Stimulated activated CD4-positive, alpha-beta T cell treated with anti-CD3 and anti-CD28 coated beads, Interleukin-12 subunit alpha, Interleukin-12 subunit beta, amount 100 ng/mL, for 48 hours (primary cell): ENCODE data around the gene TP53BP1.
"Not testable (repeated sequence)": the region's sequence is repeated elsewhere in the genome, so short reads cannot be mapped to it uniquely, and the experiment has no call there.

Experiments
- DNase-seq, 3 donors: peaks; one replicate each; pipeline ENCODE4 v3.0.0-alpha.2; 2020; ENCODE audit warnings: low read depth in 2 of 3, low spot score in 1 of 3

TP53BP1 gene

DNA sequence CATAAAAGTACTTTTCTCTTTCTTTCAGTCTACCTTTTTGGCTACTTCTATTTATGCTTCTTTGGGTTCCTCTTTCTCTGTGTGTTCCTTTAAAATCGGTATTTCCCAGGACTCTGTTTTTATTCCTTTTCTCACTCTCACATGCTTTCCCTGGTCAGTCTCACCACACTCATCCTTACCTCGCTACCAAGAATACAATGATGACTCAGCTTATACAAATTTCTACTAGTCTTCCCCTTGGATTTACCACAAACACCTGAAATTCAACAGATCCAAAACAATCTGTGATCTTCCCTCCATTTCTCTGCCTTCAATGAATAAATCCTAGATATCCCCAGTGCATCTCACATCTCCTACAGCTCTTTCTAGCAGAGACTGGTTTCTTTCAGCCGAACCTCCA, 69.2 kb downstream of the TP53BP1 start:
- no peak for DNase-seq

DNA sequence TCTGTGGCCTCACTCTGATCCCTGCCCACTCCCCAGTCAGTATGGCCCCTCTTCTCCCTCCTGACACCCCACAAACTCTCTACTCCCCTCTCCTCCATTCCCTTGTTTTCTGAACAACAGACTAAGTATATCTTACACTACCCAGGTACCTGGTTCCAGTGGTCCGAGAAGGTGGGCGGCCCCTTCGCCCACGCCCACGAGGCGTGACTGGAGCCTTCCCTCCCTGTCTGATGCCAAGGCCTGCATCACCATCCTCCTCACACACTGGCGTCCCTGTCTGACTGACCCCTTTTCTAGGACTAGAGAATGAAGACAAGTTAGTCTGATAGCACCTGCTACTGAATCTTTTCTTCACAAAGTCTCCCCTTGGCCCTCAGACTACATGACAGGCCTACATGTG, 72.1 kb downstream of the TP53BP1 start:
- DNase-seq: no peak

DNA sequence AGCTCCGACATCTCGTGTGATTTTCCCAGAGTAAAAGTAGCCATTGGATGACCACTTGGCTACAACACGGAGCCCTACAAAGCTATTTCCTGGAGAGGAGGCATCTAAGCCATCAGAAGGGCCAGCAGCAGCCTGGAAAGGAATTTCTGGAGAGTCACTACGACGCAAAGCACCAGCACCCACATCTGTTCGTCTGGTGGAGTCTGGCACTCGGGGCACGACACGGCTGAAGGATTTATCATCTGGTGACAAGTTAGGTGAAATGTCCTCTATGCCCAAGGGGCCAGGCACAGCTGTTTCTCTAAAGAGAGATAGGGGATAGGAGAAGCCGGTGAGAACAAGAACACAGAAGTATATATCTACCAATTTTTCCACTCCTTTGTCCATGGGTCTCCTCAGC, 72.5 kb downstream of the TP53BP1 start:
- no peak for DNase-seq

DNA sequence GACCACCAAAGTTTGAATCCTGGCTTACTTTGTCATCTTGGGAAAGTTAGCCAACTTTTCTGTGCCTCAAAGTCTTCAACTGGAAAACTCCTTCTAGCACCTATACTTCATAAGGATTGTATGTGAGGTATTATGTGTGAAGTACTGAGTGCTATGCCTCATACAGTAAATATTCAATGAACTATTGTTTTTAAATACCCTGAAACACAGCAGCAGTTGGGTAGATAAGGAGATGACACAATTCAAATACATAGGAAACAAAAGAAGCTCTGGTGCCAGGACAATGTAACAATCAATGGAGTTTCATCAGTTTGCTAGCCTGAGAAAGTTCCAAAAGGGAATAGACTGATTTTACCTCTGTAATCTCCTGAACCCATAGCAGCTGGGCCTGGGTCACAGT, 78.8 kb downstream of the TP53BP1 start:
- no peak for DNase-seq

DNA sequence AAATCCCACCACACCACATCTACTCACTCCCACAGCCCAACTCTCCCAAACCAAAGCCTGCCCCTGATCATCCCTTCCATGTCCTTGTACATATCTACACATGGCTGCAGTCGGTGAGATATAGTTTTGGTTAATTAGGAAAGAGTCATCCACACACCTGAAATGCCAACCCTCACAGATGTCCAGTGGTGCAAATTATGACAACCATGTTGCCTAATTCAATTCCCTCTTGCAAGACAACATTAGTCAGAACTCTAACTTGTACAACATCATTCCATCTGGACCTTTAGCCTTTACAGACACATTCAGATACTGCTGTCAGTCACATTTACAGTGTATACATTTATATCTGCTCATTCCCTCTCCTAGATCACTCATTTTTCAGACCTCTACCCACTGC, 80.9 kb downstream of the TP53BP1 start:
- no peak for DNase-seq

DNA sequence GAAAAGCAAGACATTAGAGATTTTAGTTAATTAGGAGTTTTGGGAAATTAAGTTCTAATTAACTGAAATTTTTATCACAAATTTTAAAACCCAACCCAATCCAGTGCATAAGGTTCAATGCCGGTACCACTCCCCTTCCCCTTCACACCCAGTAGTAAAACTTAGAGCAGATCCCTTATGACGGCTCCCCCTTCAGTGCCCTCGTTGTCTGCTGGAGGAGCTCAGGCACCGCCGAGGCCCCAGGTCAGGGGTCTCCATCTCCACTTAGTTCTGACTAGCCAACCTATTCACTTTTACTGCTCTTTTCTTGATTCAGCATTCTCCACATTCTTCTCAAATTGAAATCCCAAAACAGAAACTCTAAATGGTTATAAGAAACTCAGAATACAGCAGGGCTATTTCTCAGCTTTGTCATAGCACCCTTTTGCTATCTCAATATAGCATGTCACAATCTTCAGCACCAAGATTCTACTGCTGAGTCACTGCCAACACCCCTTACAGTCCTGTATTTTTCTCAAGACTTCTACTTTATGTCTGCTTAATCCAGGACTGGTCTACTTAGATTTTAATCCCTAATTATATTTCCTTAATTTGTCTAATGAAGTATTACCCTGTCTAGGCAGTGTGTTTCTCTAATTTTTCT, 82.3 kb downstream of the TP53BP1 start:
- DNase-seq: no peak

DNA sequence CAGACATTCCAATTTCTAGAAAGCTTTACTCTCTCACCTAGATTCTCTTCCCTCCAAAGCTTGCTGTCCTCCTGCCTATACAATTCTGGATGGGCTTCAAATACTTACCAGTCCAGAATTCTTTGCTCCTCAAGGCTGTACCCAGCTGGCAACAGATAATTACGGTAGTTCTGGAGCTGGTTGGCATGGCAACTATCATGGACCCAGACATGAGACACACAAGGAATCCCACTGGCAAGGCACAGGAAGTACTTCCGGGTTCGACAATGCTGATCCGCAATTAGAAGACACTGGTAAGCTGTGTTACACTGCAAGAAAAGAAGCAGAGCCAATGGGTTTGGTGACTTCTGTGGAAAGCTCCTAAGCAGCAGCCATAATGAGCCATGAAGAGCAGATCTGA, 84.2 kb downstream of the TP53BP1 start:
- DNase-seq: no peak

DNA sequence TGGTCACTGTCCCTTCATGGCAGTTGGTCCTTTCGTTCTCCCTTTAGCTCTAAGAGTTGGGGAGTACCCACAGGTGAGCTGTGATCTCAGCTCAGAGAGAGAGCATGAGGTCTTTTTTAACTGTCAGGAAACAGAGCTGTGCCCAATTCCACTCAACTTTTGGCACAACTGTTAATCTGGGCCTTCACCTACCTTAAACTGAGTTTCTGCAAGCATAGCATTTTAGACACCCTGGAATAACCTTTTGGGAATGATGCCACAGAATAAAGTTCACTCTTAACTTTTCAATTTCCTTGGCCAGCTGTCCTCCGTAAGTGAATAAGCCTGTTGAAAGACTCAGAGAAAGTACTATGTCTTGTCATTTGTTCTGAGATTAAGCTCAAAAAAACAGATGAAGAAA, 86.1 kb downstream of the TP53BP1 start:
- no peak for DNase-seq

DNA sequence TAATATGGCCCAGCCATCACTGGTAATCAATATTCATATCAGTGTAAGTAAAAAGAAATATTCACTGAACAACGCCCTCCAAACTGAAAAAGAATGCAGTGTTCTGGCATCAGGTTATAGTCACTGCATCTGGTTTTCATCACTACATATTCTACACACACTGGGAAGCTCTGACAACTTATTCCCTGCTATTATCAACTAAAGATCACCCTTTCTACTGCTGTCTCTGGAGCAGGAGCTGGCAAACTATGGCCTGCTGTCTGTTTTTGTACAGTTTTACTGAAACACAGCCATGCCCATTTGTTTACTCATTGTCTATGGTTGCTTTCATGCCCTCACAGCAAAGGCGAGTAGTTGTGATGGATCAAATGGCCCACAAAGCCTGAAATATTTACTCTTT, 86.8 kb downstream of the TP53BP1 start:
- no peak for DNase-seq

DNA sequence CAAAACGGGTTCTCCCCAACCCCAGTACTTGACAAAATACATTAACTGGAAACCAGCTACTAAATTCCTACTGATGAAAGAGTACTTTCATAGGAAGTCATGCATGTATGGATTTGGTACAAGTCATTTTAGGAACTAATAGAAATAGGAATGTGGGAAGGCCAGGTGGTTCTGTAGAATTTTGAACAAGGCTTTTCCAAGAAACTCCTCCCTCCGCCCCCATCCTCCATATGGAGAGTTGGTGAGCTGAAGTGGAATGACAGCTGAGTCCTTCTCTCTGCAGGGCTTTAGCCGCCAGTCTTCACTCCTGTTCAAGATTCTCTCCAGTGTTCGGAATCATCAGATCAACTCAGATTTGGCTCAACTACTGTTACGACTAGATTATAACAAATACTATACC, 88.8 kb downstream of the TP53BP1 start:
- DNase-seq: no peak

DNA sequence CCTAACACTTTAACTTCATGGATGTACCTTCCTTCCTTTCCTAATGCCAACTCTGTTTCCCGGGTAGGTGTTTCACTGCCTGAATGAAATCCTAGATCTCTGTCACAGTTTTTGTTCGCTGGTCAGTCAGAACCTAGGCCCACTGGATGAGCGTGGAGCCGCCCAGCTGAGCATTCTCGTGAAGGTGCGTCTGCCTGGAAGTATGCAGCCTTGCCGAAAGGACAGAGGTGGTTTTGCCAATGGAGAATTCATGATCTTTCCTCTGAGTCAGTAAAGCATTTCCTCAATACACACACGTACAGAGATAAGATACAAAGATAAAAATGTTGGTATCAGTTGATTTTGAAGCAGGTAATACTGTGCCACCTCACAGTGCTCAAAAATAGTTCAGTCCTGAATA, 89.3 kb downstream of the TP53BP1 start:
- DNase-seq: no peak

DNA sequence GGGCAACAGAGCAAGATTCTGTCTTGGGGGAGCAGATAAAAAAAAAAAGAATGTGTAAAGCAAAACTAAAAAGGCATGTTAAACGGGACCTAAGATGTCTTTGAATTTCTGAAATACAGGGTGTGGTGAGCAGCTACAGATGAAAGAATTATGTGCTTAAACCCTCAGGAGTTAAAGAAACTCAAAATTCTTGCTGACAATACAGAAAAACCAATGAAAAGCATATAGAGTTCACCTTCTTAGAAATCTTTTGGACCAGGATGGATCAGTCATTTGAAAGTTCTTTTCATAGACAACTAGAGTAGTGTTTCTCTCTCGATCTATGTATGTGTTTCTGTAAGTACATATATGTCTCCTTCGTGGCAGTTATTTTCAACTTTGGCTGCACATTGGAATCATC, 90.7 kb downstream of the TP53BP1 start:
- DNase-seq: no peak

DNA sequence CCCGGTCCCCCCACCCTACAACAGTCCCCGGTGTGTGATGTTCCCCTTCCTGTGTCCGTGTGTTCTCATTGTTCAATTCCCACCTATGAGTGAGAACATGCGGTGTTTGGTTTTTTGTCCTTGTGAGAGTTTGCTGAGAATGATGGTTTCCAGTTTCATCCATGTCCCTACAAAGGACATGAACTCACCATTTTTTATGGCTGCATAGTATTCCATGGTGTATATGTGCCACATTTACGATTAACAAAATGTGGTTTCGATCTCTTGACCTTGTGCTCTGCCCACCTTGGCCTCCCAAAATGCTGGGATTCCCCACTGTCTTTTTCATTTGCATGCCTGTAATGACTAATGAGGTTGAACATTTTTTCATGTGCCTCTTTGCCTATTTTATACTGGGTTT, 99.4 kb downstream of the TP53BP1 start:
- DNase-seq: not testable (repeated sequence)

DNA sequence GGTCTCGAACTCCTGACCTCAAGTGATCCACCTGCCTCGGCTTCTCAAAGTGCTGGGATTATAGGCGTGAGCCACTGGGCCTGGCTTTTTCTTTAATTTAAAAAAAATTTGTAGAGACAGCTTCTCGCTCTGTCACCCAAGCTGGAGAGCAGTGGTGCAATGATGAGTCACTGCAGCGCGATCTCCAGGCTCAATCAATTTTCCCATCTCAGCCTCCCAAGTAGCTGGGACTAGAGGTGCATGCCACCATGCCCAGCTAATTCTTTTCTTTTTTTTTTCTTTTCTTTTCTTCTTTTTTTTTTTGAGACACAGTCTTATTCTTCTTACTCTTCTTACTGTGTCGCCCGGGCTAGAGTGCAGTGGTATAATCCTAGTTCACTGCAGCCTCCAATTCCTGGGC, 102.2 kb downstream of the TP53BP1 start:
- DNase-seq: no peak

DNA sequence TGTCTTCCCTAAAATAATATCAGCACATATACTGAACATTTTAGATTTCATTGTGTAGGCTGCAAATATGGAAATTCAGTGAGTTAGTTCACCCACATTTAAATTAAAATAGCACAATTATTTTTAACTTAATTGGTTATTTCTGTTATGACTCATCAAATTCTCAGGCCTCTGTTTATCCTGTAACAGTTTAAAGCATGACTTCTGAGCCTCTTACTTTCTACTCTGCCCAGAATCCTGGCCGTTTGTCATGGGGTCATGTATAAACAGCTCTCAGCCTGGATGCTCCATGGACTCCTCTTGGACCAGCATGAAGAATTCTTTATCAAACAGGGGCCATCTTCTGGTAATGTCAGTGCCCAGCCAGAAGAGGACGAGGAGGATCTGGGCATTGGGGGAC, 109.9 kb downstream of the TP53BP1 start:
- DNase-seq: no peak

DNA sequence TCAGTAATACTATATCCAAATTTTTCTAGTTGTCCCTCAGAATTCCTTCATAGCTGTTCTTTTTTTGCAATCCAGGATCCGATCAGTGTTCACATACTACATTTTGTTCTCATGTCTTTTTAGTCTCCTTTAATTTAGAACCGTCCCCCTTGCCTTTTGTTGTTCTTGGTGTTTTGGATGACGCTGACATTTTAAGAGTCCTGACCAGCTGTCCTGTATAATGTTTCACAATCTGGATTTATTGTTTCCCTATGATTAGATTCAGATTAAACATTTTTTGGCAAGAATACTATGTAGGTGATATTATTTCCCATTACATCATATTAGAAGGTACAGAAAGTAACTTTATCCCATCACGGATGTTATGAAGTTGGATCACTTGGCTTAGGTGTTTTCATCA, 110.6 kb downstream of the TP53BP1 start:
- no peak for DNase-seq

DNA sequence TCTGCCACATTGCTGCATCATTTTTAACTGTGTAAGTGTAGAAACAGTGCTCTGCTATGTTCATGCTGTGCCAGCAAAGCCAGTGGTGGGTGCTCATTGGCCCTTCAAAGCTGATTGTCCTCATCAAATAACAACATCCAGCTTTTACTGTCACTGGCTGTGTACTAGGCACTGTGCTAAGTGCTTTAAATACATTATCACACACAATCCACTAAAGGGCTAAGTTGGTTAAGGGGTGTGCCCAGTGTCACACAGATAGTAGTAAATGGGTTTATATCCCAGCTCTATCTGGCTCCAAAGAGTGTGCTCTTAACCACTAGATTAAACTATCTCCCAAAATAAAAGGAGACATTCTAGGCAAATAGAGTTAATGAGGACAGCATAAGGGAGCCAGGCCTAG, 114.4 kb downstream of the TP53BP1 start:
- DNase-seq: no peak

DNA sequence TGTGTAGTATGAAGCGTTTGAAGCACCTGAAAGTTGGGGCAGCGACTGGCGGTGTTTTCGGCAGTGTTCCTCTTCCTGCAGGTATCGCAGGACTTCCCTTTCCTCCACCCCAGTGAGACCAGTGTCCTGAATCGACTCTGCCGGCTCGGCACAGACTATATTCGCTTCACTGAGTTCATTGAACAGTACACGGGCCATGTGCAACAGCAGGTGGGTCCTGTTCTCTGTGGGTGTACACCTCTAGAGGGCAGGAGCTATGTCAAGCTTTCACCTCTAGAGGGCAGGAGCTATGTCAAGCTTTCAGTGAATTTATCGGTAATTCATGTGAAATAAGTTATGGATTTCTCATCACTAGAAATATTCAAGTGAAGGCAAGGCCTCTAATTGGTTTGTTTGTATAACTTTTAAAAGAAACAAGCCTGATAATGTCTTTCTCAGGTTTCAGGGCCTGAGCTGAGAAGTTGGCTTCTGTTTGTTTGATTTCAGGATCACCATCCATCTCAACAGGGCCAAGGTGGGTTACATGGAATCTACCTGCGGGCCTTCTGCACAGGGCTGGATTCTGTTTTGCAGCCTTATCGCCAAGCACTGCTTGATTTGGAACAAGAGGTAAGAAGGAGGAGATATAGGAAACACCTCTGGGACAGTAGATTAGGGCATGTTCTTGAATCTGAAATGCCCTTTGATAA, 116.8 kb downstream of the TP53BP1 start:
- DNase-seq: peak in 2 of 3 donors; percentile 3 to 18

DNA sequence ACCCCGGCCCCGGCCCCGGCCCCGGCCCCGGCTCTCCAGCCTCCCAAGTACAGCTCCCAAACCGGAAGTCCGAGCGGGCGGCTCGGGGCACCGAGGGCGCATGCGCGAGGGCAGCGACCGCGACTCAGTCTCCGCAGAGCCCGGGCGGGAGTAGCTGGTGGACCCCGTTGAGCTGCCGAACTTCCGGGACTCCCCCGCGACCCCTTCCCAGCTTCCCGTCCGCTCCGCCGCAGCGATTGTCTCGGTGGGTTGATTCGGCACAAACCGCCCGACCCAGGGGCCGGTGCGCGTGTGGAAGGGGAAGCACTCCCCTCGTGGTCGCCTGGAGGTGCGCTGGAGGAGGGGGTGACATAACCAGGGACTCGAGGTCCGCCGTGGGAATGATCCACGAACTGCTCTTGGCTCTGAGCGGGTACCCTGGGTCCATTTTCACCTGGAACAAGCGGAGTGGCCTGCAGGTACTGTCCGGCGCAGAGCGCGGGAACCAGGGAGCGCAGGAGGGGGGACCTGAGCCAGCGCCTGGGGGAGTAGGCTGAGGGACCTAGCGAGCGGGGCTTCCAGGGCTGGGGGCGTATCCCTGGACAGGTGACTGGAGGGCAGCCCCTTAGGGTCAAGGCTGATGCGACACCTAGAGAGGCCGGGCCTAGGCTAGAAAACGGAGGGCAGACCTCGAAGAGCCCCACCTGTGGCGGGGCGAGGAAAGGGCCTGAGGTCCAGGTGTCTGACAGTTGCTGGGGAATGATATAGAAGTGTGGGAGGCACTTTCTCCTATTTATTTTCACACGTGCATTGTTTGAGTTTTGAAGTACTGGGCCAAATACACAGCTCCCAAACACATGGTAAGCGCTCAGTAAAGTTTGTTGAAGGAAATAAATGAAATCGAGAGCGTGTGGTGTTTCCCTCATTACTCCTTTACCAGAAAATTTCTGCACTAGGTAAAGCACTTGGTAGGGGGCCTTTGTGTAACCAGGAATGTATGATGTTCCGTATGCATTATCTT, 121.7 kb downstream of the TP53BP1 start, which contains the start of the genes TUBGCP4 and ZSCAN29:
Gene TUBGCP4, plus strand, starts transcription at position 127 of the 1,000 bp plus-strand sequence. Its CDS starts 254 bp downstream, at position 381.
Gene ZSCAN29, minus strand, starts transcription at position 69 of the 1,000 bp plus-strand sequence. CDS start 1,130 bp downstream, outside the sequence.
- DNase-seq: peak; percentile 56 to 78 (median 73)

DNA sequence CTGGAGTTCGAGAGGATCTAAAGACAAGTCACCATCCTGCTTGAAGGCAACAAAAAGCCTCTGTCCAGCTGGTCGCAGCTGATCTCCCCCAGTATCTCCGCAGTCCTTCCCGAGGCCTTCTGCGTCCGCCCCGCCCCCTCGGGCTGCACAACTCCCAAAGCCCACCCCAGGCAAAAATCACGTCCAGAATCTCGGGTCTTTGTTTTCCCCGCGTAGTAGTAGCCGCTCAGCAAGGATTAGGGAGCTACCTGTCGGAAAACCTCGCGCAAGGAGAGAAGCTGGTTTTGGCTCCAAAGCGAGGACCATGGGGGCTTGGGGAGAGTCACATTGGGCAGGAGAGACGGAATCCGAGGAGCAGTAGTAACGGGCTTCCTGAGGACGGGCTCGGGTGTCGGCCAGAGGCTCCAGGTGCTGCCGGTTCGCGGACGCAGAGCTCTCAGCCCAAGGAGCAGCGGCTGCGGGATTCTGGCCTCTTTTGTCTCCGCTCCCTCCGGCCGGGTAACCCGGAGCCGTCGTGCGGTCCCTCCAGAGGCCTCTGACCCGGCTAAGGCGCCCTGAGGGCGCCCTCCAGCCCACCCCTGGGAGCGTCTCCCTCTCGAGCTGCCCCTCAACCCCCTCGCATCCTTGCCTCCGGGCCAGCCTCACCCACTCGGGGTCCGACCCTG, 122.5 kb downstream of the TP53BP1 start:
- peak in 1 of 3 donors; percentile 4 for DNase-seq

DNA sequence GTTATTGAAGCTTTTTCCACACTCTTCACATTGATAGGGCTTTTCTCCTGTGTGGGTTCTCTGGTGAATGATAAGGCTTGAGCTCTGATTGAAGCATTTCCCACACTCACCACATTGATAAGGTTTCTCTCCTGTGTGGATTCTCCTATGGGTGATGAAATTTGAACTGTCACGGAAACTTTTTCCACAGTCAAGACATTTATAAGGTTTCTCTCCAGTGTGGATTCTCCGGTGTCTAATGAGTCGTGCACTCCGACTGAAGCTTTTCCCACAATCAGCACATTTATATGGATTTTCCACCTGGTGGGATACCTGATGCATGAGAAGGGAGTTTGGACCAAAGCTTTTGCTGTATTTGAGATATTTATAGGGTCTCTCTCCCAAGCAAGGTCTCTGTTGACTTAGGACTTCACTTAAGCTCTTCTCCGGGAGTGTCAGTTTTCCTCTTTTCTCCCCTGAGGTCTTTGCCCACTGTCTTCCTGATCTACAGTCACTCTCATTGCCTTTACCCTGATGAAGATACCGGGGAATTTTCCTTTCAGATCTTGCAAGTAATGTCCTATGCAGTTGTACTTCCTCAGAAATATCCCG, 131.5 kb downstream of the TP53BP1 start:
- no peak for DNase-seq
